HG03521 (cell line): ENCODE measurements around the gene CYP2U1.
"Not testable (repeated sequence)": the region's sequence is repeated elsewhere in the genome, so short reads cannot be mapped to it uniquely, and the experiment has no call there.

Experiments used
- ATAC-seq: cut with Tn5 transposase; IDR thresholded peaks from one replicate; pipeline ENCODE4 v1.9.1; 2021; ENCODE audit warnings: mild to moderate bottlenecking, moderate library complexity; ENCODE audit not compliant: unreplicated experiment

CYP2U1 gene

DNA sequence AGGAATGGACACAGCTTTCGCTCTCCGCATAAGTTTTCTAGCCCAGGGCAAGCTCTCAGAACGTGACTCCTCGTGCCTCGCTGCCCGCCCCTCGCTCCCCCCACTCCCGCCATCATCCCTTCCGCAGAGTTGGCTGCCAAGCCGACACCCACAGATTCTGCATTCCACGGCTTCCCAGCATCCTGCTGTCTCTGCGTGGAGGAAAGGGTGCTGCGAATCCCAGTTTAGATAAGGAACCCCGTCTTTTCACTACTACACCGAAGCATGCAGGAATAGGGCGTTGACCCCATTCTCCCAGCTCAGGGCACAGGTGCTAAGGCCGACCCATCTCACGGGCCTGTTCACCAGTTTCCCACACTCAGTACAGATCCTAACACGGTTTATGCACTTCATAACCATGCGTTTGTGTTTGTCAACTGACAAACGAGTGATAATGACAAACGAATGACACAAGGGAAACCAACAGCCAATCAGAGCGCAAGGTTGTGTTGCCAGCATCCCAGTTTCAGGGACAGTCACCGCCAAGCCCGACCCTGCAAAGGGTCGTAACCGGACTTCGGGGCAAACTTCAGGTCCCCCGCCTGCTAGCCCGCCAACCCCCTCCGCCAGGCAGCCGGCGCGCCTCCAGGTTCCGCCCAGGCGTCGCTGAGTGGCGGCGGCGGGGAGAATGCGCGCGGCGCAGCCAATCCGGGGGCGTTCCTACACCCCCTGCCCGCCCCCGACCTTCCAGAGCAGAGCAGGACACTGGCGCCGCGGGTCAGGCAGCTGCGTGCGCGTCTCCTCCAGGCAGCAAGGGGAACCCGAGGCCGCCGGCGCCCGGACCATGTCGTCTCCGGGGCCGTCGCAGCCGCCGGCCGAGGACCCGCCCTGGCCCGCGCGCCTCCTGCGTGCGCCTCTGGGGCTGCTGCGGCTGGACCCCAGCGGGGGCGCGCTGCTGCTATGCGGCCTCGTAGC is at the start of gene CYP2U1:
Gene CYP2U1, plus strand, starts transcription at position 729 of the 954 bp plus-strand sequence. Its CDS starts 95 bp downstream, at position 824.
- ATAC-seq: peak; percentile 94

DNA sequence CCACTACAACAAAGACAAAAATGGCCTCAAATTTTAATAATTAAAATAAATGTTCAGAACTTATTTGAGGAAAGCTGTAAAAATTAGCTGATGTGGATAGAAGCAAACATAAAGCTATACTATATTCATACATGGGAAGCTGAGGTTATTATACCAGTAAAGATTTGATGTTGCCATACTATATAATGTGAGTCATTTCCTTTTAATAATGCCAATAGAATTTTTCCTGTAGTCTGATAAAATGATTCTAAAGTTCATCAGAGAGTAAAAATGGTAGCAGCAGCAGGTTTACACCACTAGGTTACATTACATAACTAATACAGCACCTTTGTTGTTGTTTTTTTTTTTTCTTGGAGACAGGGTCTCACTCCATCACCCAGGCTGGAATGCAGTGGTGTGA is 45.5 kb upstream of the CYP2U1 start:
- no peak for ATAC-seq

DNA sequence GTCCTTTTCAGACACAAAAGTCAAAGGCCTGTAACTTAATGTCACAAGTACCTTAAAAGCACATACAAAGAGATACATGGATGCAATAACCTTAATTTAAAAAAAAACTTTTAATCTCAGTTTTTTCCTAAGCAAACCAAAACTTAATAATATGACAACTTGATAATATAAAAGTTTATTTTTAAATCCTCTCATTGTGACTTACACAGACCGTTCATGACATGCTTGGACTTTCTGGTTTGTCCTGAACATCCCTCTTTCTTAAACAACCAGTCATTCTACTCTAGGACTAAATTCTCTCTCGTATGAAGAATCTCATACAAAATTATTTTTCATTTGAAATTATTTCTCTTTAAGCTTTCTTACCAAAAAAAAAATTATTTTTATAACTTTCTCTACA is 43.1 kb upstream of the CYP2U1 start:
- ATAC-seq: no peak

DNA sequence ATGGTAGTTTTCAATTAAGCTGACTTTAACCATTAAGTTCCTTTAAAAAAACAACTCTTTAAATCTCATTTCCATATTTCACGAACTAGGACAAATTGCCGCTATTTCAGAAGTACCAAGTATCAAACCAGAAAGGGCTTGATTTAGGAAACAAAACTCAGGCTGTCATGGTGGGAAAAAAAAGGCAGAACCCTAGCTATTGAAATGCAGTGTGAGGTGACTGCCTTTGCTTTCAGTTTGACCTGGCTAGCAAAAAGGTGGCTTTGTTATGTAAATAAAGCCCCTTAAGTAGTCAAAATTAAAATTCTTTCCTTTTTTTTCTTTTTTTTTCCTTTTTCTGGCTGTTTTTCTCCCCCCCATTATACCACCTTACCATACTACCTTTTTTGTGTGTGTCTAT is 40.6 kb upstream of the CYP2U1 start:
- no peak for ATAC-seq

DNA sequence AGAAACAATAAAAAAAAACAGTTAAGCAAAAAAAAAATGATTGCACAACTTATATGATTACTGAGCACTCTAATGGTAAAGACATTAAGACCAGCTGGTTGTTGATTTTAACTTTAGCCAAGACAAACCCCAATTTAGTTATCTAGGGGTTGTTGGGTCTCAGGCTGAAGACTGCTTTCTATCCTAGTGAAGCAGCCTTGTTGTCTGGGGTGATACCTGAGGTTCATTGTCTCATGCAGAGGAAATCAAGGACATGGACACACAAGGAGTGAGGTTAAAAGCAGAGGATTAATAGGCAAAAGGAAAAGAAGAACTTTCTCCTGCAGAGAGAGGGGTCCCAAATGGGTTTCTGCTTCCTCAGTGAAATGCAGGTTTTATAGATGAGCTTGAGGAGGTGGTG is 40.0 kb upstream of the CYP2U1 start:
- ATAC-seq: no peak

DNA sequence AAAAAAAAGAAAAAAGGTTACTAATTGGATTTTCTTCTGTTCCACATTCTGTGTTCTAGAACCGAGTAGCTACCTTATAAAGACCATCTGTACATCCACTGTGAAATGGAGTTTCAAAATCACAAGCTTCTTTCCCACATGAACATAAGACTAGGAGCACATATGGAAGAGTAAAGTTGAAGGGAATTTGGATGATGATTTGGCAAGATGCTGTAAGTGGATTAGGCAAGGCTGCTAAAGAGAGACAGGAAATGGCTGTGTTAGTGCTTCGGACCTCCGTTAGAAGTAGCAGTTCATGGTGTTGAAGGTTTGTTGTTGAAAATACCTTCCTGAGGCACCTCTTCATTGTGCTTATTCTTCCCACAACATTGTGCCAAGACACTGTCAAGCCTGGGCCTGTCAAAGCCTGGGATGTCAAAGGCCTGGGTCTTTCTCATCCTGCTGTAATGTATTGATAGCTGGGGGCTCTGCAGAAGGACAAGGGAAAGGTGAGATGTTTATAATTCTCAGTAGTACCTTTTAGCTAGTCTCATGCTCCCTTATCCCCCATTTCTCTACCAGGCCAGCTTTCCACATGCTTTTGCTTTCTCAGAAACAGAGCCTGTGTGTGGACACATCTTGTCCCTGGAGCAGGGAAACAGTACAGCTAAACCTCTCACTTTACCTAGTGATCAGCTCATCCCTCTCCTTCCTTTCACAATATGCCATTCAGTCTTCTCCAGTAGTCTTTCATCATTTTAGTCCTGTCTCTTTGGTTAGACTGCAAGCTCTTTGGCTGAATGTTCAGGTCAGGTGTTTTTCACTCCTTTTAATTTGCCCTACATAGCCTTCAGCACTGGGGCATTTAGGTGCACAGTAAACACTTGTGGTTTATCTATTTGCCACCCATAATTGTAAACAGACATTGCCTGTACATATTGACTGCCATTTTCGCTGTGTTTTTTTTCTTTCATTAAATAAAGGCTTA is 37.9 kb upstream of the CYP2U1 start:
- no peak for ATAC-seq

DNA sequence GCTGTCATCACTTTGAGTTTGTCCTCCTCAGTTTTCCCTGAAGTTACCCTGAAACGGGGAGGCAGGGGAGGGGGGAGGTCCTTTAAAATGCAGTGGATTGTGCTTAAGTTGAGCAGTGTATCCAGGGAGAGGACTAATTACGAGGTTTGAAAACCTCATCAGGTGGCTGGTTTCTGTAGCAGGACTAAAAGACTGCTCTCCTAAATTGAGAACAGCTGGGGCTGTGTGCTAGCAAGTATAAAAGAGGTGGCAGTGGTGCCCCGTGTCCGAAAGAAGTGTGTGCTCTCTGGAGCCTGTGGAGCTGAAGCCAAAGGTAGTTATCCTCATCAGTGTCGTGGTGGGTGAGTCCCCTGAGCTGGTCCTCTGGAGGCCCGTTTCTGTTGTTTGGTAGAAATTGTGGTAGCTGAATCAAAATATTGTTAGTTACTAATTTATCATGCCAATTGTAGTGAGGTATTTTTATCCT is 37.2 kb upstream of the CYP2U1 start:
- ATAC-seq: no peak

DNA sequence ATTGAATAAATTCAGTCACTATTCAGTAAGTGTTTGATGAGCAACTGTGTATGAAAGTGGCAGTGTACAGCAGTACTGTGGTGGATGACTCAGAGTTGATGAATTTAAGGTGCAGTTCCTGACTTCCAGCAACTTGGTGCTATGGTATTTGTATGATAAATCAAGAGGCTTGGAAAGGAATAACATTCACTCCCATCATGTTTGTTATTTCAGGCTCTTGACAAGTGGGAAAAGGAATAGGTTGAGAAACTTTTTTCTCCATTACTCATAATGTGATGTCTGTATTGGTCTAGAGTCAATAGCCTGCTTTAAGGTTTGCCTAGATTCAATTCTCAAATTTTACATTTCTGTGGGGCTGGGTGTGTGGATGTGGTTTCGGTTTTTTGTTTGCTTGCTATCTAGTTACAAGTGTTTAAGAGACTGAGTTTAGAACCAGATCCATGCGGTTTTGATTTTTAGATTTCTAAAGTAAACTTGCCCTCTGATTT is 35.1 kb upstream of the CYP2U1 start:
- peak; percentile 43 for ATAC-seq

DNA sequence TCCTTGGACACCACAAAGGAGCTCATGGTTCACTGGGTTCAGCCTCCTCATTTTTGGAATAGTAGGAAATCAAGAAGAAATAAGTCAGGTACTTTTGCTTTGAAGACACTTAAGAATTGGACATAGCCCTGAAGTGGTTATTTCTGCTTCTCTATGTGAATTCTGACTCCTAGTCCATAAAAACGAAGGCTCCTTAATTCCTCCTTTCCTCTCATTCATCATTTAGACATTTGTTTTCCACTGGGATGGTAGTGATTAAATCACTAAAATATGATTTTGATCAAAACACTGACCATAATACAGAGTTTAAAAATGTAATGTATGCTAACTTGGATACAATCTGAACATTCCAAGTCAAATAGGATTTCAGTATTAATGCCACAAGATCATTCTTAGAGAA is 34.7 kb upstream of the CYP2U1 start:
- ATAC-seq: no peak

DNA sequence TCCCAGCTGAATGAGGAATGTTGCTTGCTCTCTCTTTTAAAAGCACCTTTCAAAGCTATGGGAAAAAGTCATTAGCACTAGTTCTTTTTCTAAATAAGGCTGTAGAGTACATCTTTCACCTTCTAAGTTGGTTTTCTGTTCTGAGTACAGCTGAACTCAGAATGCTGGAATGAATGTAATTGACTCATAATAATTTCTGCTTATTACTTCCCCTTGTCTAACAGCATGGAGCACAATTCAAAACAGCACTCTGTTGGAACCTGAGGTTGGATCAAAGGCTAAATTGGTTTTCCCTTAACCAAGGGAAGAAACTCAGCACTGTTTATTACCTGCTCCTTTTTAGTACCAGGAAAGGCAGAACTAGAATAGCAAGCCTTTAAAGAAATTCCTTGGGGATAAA is 33.5 kb upstream of the CYP2U1 start:
- no peak for ATAC-seq

DNA sequence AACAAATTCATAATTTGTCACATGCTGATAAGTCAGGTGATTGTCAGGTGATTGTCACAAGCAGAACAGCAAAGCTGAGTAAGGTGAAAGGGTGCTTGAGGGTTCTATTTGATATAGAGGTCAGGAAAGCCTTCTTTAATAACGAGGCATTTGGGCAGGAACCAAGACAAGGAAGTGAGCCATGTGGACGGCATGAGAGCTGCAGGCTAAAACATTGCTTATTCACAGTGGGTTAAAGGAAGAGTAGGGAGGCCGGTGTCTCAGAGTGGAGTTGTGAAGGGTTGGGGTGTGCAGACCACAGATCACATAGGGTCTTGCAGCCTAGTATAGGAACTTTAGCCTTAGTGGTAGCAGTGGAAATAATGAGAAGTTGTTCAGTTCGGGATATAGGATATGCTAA is 31.3 kb upstream of the CYP2U1 start:
- no peak for ATAC-seq

DNA sequence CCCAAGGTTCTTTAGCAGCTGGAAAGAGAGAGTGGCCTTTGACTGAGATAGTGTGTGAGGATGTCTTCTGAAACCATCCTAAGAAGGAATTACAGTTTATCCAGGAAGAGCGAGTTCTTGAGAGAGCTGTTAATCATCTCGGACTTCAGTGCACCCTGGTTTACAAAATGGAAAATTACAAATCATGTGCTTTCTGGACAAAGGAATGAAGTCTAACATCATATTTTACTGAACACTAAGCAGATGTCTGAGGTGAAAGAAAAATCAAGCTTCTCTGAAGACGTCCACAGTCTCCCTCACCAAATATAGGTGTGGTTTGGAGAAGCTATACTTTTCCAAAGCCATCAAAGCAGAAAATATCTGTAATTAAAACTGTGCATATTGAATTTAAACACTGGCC is 30.8 kb upstream of the CYP2U1 start:
- ATAC-seq: no peak

DNA sequence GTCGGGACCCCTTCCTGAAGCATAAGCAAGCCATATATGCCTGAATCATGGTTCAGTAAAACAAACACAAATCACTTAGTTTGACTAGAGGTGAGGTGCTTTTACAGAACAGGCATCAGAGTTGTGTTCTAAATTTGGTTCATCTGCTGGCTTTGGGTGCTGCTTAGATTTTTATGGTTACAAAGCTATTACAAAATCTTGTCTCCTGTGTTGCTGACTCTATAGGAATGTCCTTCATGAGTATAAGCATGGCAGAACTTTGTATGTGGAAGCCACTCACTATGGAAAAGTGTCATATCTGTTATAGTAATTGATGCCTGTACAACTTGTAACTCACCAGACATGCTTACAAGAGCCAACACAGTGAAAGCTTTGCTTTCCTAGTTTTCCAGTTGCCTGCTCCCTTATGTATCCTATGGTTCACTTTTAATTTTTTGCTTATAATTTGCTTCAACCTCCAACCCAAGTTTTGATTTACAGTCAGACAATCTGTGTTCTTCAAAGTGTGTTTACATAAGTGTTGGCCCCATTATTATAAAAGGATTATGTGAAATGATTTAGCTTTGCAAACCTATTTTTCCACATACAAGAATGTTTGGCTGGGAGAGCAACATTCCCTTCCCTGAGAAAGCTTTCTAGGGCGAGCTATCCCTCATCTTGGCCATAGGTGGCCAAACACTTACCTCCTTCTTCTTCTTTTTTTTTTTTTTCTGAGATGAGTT is 30.0 kb upstream of the CYP2U1 start:
- ATAC-seq: no peak

DNA sequence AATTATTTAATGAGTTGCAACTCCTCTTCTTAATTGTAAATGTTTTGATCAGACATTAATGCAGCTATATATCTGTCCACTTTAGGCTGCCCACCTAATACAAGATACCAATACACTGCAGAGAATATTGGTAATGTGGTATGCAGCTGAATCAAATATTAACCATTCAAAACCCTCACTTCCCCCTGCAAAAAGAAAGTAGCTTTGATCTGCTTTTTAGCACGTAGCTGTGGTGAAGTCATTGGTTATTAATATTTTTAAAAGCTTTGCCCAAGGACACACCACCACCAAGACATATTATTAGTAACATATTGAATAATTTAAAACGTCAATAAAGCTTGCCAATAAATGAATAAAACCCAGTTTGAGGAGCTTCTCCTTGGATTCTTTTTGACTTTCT is 28.6 kb upstream of the CYP2U1 start:
- peak; percentile 80 for ATAC-seq

DNA sequence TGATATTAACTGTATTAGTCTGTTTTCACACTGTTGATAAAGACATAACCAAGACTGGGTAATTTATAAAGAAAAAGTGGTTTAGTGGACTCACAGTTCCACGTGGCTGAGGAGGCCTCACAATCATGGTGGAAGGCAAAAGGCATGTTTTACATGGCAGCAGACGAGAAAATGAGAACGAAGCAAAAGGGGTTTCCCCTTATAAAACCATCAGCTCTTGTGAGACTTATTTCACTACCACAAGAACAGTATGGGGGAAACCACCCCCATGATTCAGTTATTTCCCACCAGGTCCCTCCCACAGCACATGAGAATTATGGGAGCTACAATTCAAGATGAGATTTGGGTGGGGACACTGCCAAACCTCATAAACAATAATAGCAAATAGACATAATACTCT is 26.3 kb upstream of the CYP2U1 start:
- ATAC-seq: not testable (repeated sequence)

DNA sequence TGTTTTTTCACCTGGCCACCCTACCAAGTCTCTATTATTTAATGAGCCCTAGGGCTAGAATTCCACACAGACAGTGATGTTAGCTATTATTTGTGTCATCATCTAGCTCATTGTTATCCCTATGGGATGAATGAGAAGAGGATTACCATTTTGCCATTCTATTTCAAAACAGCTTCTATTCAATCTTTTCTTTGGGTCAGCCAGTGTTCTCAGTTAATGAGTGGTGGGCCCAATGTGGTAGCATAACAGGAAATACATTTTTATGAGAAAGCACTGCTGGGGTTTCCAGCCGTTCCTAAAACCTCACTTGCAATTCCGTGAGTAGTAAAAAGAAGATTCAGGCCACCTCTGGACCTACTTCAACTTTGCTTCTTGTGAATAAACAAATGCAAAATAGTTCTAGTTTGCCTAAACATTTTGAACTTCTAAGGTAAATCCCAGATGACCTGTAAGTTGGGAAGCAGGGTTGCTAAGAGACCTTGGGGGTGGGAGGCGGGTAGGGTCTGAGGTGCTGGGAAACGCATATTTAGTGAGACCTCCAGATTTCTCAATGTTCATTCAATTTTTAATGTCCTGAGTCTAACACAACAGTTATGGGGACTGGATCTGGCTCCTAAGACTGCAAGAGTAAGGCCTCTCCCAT is 24.8 kb upstream of the CYP2U1 start:
- no peak for ATAC-seq

DNA sequence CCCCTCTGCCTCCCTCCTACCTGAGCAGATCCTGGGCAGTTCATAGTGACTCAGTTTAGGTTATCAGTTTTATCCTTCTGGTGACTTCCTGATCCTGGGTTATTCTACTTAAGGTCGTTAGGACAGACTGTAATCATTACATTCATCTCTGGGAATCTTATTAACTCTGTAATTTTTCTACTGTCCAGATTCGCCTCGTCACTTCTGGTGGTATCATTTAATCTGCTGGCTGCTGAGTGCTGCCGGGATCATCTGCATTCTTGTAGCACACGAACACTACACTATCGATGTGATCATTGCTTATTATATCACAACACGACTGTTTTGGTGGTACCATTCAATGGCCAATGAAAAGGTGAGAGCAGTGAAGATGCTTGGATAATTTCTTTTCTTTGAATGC is 23.0 kb upstream of the CYP2U1 start:
- ATAC-seq: no peak

DNA sequence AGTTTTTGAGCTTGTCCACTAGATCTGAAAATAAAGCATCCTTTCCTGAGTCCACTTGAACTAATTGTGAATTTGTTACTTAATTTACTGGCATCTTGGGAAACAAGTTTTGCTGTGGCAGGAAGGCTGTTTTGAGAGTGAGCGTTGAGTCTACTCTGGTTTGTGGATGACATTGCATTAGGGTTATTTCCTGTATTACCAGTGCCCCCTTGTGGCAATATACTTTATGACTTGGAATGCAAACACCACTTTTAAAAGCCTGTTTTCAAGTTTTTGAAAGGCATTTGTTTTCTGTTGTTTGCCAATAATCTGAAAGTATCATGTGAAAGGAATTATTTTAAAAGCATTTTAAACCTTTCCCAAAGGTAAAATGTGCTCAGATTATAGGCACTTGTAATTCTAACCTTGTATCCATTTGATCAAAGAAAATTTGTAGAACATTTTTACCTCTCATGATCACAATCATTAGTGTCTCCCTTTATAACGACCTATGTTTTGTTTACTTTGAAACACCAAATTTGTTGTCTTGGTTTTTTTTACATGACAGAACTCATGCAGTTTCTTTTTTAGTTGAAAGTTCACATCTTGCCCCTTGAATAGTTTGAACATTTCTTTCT is 18.0 kb upstream of the CYP2U1 start:
- peak; percentile 80 for ATAC-seq

DNA sequence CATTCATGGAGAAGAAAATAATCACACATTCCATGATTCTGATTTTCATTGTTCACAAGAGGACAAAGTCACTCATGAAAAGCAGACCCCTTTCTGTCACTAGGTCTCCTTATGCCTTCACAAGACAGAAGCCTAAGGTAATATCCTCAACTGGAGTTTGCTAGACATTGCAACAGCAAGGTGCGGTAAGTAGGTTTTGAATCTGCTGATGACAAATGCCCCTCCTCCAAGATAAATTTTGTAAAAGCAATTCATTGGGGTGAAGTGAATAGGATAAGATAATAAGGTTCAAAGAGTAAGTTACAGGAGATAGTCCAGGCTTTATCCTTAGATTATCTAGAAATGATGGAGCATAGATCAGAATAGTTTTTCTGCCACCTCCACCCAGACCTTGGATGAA is 16.1 kb upstream of the CYP2U1 start:
- no peak for ATAC-seq

DNA sequence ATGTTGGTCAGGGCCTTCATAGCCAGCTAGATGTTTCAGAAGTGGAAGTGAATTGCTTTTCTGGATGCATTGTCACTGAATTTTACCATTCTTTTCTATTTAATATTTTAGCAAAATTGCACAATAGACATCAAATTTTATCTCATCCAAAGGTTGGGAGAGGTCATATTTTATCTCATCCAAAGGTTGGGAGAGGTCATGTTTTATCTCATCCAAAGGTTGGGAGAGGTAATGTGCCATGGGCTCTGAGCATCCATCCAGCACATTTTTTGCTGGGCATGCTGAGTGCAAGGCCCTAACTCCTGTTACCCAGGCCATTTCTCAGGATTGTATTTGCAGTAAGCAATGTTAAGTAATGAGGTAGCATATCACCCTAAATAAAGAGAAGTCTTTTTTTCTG is 14.7 kb upstream of the CYP2U1 start:
- no peak for ATAC-seq
